Frontal cortex (tissue), 4 donors: ENCODE results near the gene MISP. TPM values are rescaled to one million over a fixed set of nuclear protein-coding genes. Genes with fewer than 3 reads are reported as not detected.

Experiments
- DNase-seq, 2 donors: peaks; one replicate each; pipeline ENCODE4 v3.0.0; 2012; ENCODE audit warnings: low spot score in 2 of 2
- FAIRE-seq: peaks from 2 replicates; lab custom pipeline; 2012; peaks lifted over from hg19 to GRCh38; lab: Jason Lieb, UNC
- total RNA-seq: library from RNA; depleted of rRNA; stranded (reverse); fragments of >200 nt; gene quantifications from one replicate; pipeline ENCODE4 v1.2.3, GENCODE V29; 2014
- donor health status: control.
- donor health status: control.
- donor health status: control.

Gene MISP
- total RNA-seq, 1 donor from 2014 or later: 0.41 TPM

- DNase-seq (no peak), FAIRE-seq (no peak)
Observed at GRCh38 chr19:803686-804418, 52.9 kb downstream of the MISP start.

- FAIRE-seq (no peak), DNase-seq (no peak)
Observed at GRCh38 chr19:804419-805165, 53.7 kb downstream of the MISP start.

GRCh38 chr19:805166-805551 is 54.2 kb downstream of the MISP start:
- DNase-seq (peak in 1 of 2 donors; percentile 40), FAIRE-seq (no peak)

- FAIRE-seq: no peak
Observed at GRCh38 chr19:805600-806550, 55.0 kb downstream of the MISP start.

GRCh38 chr19:806815-807421 is 56.0 kb downstream of the MISP start:
- FAIRE-seq: no peak

More at GRCh38 chr19:805600-806550, 55.0 kb downstream of the MISP start:
- DNase-seq: peak in 1 of 2 donors; percentile 34

GRCh38 chr19:807627-808422 is 56.9 kb downstream of the MISP start:
- FAIRE-seq (no peak), DNase-seq (peak in 1 of 2 donors; percentile 51)

More at GRCh38 chr19:806815-807421, 56.0 kb downstream of the MISP start:
- peak; percentile 32 to 51 for DNase-seq

- FAIRE-seq: no peak
Observed at GRCh38 chr19:808423-808775, 57.5 kb downstream of the MISP start.

GRCh38 chr19:810077-810855 is 59.4 kb downstream of the MISP start:
- no peak for DNase-seq
- FAIRE-seq: no peak

More at GRCh38 chr19:808423-808775, 57.5 kb downstream of the MISP start:
- DNase-seq: no peak

GRCh38 chr19:810883-811489 is 60.1 kb downstream of the MISP start:
- no peak for DNase-seq

GRCh38 chr19:811506-812048 is 60.7 kb downstream of the MISP start:
- DNase-seq (no peak), FAIRE-seq (no peak)

More at GRCh38 chr19:810883-811489, 60.1 kb downstream of the MISP start:
- FAIRE-seq: no peak

GRCh38 chr19:812049-812746 is 61.3 kb downstream of the MISP start:
- FAIRE-seq (no peak), DNase-seq (no peak)

- DNase-seq (no peak), FAIRE-seq (no peak)
Observed at GRCh38 chr19:812747-813218, 61.9 kb downstream of the MISP start.

GRCh38 chr19:813219-814151 is 62.6 kb downstream of the MISP start:
- FAIRE-seq (no peak), DNase-seq (no peak)
